Thoracic aorta (tissue), 2 donors: ENCODE results near the gene SH3PXD2A. TPM values are rescaled to one million over a fixed set of nuclear protein-coding genes. Genes with fewer than 3 reads are reported as not detected.

Experiments used
- ATAC-seq: fragments of 150-250 bp; one replicate; pipeline ENCODE4 v1.8.0; 2017; ENCODE audit warnings: low read depth; ENCODE audit not compliant: insufficient number of reproducible peaks, low FRiP score
- DNase-seq: peaks from one replicate; pipeline ENCODE4 v3.0.0-alpha.2; 2020; ENCODE audit warnings: low spot score
- H3K27ac ChIP-seq, 2 donors: fragments of 200-600 bp; sonication (generic); 1 replicate in 1 of 2; 2 replicates in 1 of 2; pipeline ENCODE4 v1.5.1; 2016; ENCODE audit warnings: mild to moderate bottlenecking in 2 of 2, moderate library complexity in 2 of 2
- H3K27me3 ChIP-seq: fragments of 200-600 bp; sonication (generic); replicated peaks from 2 replicates; pipeline ENCODE4 v1.6.0; 2016; ENCODE audit warnings: mild to moderate bottlenecking; ENCODE audit not compliant: insufficient read depth
- H3K36me3 ChIP-seq: fragments of 200-600 bp; sonication (generic); one replicate; pipeline ENCODE4 v1.5.1; 2016
- H3K4me1 ChIP-seq, 2 donors: fragments of 200-600 bp; sonication (generic); 1 replicate in 1 of 2; 2 replicates in 1 of 2; pipeline versions ENCODE4 v1.5.1 to v1.6.0; 2016; ENCODE audit warnings: low read depth in 2 of 2, mild to moderate bottlenecking in 1 of 2; ENCODE audit not compliant: control insufficient read depth in 1 of 2
- H3K4me3 ChIP-seq: fragments of 200-600 bp; sonication (generic); 2 replicates; pipeline ENCODE4 v1.5.1; 2016; ENCODE audit warnings: mild to moderate bottlenecking
- H3K9me3 ChIP-seq: fragments of 200-600 bp; sonication (generic); 2 replicates; pipeline ENCODE4 v1.5.1; 2016
- total RNA-seq, 2 donors: library from RNA; depleted of rRNA; stranded (reverse); fragments of >200 nt; gene quantifications; one replicate each; pipeline versions ENCODE4 v1.1.0 to v1.2.3, GENCODE V29; 2016
- TF ChIP-seq, protein P1 (sequence below): fragments of 200-600 bp; sonication (generic); IDR thresholded peaks from one replicate; pipeline ENCODE4 v1.5.1; 2019; ENCODE audit warnings: antibody characterized with exemption

Gene SH3PXD2A
- total RNA-seq, 2 donors from 2014 or later = 28.3 to 51.5 TPM

DNA sequence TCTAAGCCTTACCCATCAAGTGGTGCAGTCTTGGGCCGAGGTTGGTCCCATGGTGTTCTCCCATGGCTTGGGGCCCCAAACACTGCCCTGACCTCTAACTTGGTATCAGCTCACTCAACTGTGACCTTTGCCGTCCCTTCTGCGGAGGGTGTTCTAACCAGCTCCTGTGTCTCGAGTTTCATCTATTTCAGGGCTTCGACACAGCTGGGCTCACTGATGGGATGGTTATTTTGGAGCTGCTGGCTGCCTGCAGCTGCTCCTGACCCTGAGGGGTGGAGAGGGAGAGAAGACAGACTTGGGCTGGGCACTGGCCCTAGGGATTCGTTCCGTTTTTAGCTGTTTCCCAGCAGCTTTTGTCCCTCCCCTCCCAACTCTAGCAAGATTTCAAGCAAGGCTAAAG, 274.9 kb downstream of the SH3PXD2A start:
- TF ChIP-seq, protein P1, sequence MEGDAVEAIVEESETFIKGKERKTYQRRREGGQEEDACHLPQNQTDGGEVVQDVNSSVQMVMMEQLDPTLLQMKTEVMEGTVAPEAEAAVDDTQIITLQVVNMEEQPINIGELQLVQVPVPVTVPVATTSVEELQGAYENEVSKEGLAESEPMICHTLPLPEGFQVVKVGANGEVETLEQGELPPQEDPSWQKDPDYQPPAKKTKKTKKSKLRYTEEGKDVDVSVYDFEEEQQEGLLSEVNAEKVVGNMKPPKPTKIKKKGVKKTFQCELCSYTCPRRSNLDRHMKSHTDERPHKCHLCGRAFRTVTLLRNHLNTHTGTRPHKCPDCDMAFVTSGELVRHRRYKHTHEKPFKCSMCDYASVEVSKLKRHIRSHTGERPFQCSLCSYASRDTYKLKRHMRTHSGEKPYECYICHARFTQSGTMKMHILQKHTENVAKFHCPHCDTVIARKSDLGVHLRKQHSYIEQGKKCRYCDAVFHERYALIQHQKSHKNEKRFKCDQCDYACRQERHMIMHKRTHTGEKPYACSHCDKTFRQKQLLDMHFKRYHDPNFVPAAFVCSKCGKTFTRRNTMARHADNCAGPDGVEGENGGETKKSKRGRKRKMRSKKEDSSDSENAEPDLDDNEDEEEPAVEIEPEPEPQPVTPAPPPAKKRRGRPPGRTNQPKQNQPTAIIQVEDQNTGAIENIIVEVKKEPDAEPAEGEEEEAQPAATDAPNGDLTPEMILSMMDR = no peak
- no peak overlapping the region for H3K27ac ChIP-seq
- H3K27me3 ChIP-seq = no peaks in the 10 kb centered on the region
- no peaks in the 10 kb centered on the region for H3K36me3 ChIP-seq
- no peaks in the 10 kb centered on the region for H3K4me1 ChIP-seq
- DNase-seq = no peak
- ATAC-seq = no peak
- H3K4me3 ChIP-seq = no peak overlapping the region
- no peaks in the 10 kb centered on the region for H3K9me3 ChIP-seq

DNA sequence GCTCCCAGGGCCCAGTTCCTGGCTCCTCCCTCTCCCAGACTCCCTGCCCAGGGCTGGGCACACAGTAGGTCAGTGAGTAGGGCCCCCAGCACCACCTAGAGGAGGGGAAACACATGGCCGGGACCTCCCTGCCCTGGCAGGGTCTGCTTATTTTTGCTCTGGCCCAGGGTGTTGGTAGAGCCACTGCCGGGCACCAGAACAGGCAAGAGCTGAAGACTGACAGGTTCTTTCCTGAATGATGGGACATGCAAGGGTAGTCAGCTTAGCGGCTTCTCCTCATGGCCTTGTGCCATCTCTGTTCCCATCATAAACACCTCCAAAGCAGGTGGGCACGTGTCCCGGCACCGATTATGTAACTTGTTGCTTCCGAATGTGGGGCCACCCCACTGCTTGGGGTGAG, 275.4 kb downstream of the SH3PXD2A start:
- Histone ChIP-seq H3K36me3 (no peaks in the 10 kb centered on the region), H3K27ac (no peak overlapping the region), H3K4me3 (no peak overlapping the region), H3K27me3 (no peaks in the 10 kb centered on the region), H3K9me3 (no peaks in the 10 kb centered on the region), H3K4me1 (no peaks in the 10 kb centered on the region)
- DNase-seq = no peak
- TF ChIP-seq, protein P1 = no peak
- no peak for ATAC-seq

DNA sequence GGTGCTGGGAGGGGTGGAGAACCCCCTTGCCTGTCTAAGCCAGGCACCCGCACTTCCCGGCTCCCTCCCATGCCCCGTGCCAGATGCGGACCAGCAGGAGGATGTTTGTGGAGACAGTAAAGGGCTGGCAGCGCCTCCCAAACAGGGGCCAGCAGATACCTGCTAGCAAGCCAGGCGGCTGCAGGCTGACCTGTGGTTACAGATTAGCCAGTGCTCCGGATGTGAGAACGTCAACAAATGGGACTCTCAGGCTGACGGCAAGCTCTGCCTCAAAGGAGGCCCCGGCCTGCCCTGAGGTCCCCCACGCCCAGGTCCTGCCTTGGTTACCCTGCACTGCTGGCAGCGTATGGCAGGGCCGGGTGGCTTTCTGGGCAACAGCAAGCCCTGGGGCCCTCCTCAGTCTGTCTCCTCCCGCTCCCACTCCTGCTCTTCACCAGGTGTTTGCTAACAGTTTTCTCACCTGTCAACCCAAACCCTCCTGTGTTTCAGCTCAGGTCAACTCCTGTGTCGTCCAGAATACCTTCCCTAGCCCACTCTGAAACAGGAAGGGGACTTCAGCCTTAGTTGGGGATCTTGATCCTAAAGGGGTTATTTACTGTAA, 276.5 kb downstream of the SH3PXD2A start:
- Histone ChIP-seq H3K27ac (no peak overlapping the region), H3K4me1 (no peaks in the 10 kb centered on the region), H3K9me3 (no peaks in the 10 kb centered on the region), H3K4me3 (no peak overlapping the region), H3K36me3 (no peaks in the 10 kb centered on the region), H3K27me3 (no peaks in the 10 kb centered on the region)
- TF ChIP-seq, protein P1 = no peak
- ATAC-seq (no peak), DNase-seq (no peak)

DNA sequence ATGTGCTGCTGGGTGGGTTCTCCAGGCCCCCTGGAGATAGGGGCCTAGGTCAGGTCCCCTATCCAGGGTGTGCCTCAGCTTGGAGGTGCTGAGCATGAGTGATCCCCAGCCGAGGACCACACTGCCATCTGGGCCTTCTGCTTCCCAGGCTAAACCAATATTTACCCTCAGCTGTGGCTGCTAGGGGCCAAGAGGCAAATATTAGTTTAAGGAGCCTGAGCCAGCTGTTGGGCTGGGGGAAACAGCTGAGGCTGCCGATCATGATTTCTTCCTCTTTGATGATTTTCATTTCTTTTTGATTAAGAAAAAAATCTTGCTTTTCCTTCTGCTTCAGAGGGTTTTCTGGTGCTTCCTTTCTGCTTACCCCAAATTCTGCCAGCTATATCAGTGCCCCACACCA, 278.5 kb downstream of the SH3PXD2A start:
- H3K9me3 ChIP-seq = no peaks in the 10 kb centered on the region
- DNase-seq (no peak), ATAC-seq (no peak)
- H3K36me3 ChIP-seq = no peaks in the 10 kb centered on the region
- TF ChIP-seq, protein P1 = no peak
- H3K4me1 ChIP-seq = no peaks in the 10 kb centered on the region
- H3K4me3 ChIP-seq = no peak overlapping the region
- no peaks in the 10 kb centered on the region for H3K27me3 ChIP-seq
- H3K27ac ChIP-seq = no peak overlapping the region

DNA sequence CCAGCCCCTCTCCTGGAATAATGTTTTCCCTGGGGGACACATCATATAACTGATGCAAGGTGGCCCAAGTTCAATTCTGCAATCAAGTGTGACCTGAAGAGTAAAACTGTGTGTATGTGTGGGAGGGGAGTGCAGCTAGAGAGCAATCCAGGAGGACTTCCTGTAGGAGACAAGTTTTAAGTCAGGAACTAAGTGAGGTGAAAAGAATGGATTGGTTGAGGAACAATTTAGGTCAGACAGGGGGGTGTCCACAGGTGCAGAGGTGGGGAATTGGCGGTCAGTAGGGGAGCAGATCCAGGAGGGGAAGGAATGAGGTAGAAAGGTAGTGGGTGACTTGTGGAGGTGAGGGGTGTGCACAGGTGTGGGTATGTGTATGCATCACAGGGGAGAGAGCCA, 279.3 kb downstream of the SH3PXD2A start:
- H3K4me3 ChIP-seq = no peak overlapping the region
- ATAC-seq = no peak
- no peak overlapping the region for H3K27ac ChIP-seq
- TF ChIP-seq, protein P1 = no peak
- no peaks in the 10 kb centered on the region for H3K9me3 ChIP-seq
- no peak for DNase-seq
- H3K4me1 ChIP-seq = no peaks in the 10 kb centered on the region
- no peaks in the 10 kb centered on the region for H3K27me3 ChIP-seq
- H3K36me3 ChIP-seq = no peaks in the 10 kb centered on the region
